Activated CD8-positive, alpha-beta memory T cell treated with anti-CD3 and anti-CD28 coated beads for 36 hours (primary cell): ENCODE results near the gene REPS2. TPM values are rescaled to one million over a fixed set of nuclear protein-coding genes. Genes with fewer than 3 reads are reported as not detected.

Experiments used
- CTCF ChIA-PET: fragments of 350-600 bp; sonication (Branson Sonifier 250); formaldehyde crosslinking; loops from one replicate; lab custom pipeline; 2021; ENCODE audit warnings: antibody characterized with exemption; lab: Charles Lee
- POLR2A ChIA-PET: fragments of 350-600 bp; sonication (Branson Sonifier 250); formaldehyde crosslinking; loops from one replicate; lab custom pipeline; 2021; ENCODE audit warnings: antibody characterized with exemption; lab: Charles Lee
- total RNA-seq, 2 experiments: library from RNA; stranded (reverse); gene quantifications; one replicate each; pipeline ENCODE4 v1.2.3, GENCODE V29; 2021

Gene REPS2
- total RNA-seq, 2 experiments from 2014 or later, result not detected

- ChIA-PET CTCF (no interaction called here), POLR2A (no interaction called here)
Measured at GRCh38 chrX:17164079-17164478, 217.6 kb downstream of the REPS2 start.

GRCh38 chrX:17164941-17165340 is 218.5 kb downstream of the REPS2 start:
- ChIA-PET POLR2A (no interaction called here), CTCF (no interaction called here)

- POLR2A ChIA-PET, result no interaction called here
Measured at GRCh38 chrX:17167915-17168314, 221.5 kb downstream of the REPS2 start.

GRCh38 chrX:17170973-17171372 is 224.5 kb downstream of the REPS2 start:
- CTCF ChIA-PET, result no interaction called here
- POLR2A ChIA-PET, result no interaction called here

More at GRCh38 chrX:17167915-17168314, 221.5 kb downstream of the REPS2 start:
- CTCF ChIA-PET, result no interaction called here

- CTCF ChIA-PET, result no interaction called here
- POLR2A ChIA-PET, result no interaction called here
Measured at GRCh38 chrX:17174671-17175070, 228.2 kb downstream of the REPS2 start.

GRCh38 chrX:17182317-17182716 is 235.9 kb downstream of the REPS2 start:
- POLR2A ChIA-PET, result no interaction called here
- CTCF ChIA-PET, result no interaction called here

- ChIA-PET CTCF (no interaction called here), POLR2A (no interaction called here)
Measured at GRCh38 chrX:17183566-17183965, 237.1 kb downstream of the REPS2 start.

GRCh38 chrX:17185431-17185830 is 239.0 kb downstream of the REPS2 start:
- POLR2A ChIA-PET, result no interaction called here
- CTCF ChIA-PET, result no interaction called here

GRCh38 chrX:17187136-17187756 is 240.8 kb downstream of the REPS2 start:
- CTCF ChIA-PET, result no interaction called here
- POLR2A ChIA-PET, result no interaction called here

- CTCF ChIA-PET, result no interaction called here
- POLR2A ChIA-PET, result no interaction called here
Measured at GRCh38 chrX:17192106-17192505, 245.6 kb downstream of the REPS2 start.

Other genes starting within 250 kb of the REPS2 start
- 1 to 10 TPM; 5.3 to 6.3 TPM for gene CTPS2, start 234.0 kb upstream of the REPS2 start, total RNA-seq
- gene SYAP1, start 227.0 kb upstream of the REPS2 start, total RNA-seq, result 10 to 100 TPM; 20.0 to 21.3 TPM
- 10 to 100 TPM; 23.1 to 24.1 TPM for gene TXLNG, start 160.2 kb upstream of the REPS2 start, total RNA-seq
- gene RBBP7, start 76.3 kb upstream of the REPS2 start, total RNA-seq, result 100 to 1,000 TPM; 172 to 174 TPM